RCC 7860 (cell line): Measurements from ENCODE around the gene SCN5A.

Experiments
- DNase-seq: peaks from one replicate; pipeline ENCODE4 v3.0.0-alpha.2; 2015; ENCODE audit warnings: low spot score
- FAIRE-seq: peaks from 2 replicates; lab custom pipeline; 2012; peaks lifted over from hg19 to GRCh38; lab: Jason Lieb, UNC

Gene SCN5A

DNA sequence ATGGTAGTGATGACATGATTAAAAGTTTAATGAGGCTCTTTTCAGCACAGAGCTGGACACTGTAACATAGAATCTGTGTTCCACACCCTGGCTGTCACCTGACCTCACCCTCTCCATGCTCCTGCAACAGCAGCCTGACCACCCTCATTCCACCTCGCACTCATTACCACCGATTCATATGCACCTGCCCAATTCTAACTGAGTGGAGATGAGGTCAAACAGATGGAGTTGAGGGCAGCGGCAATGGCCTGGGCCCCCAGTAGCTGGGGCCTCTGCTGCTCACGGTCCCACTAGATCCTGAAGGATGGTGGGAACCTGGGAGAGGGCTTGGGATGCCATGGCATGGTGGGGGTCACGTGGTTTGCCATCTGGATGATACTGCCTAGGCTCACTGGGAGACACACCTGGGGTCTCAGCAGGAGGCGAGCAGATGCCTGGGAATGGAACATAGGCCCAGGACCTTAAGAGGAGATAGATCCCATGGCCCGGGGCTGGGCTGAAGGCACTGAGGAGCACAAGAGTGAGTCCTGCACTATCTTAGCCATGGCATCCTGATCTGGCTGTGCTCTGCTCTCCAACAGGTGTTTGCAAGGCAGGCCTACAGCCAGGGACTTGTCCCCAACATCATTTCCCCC is 1.3 kb downstream of the SCN5A start:
- FAIRE-seq, result no peak

DNA sequence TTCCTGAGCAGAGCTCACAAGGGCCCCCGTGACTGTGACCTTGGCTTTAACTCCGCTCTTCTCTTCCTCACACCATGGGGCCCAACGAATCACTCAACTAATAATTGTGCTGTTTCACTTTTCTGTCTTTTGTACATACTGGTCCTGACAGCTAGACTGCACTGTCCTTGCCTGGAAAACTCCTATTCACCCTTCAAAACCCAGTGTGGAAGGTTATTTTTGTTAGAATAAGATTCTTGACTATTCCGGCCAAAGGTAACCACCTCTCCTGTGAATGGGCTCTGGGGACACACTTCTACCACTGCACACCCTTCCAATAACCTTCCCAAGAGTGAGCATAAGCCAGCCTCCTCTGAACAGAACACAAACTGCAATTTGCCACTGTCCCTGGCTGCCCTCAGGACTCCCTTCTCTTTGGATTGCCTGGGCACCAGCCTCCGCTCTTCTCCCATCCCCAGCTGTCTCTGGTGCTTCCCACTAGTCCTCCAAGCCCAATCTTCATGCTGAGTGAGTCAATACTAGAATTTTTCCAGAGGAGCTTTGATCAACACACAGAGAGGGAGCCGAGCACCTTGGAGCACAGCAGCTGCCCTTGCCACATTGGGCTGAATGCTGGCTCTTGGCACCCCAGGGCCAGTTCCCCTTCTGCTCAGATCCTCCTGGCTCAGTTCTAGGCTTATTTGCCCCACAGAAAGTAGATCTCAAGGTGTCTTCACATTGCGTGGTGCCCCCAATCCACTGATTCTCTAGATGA is 2.1 kb downstream of the SCN5A start:
- FAIRE-seq, result no peak
- no peak for DNase-seq

More for the DNA sequence above, 1.3 kb downstream of the SCN5A start:
- DNase-seq, result no peak

DNA sequence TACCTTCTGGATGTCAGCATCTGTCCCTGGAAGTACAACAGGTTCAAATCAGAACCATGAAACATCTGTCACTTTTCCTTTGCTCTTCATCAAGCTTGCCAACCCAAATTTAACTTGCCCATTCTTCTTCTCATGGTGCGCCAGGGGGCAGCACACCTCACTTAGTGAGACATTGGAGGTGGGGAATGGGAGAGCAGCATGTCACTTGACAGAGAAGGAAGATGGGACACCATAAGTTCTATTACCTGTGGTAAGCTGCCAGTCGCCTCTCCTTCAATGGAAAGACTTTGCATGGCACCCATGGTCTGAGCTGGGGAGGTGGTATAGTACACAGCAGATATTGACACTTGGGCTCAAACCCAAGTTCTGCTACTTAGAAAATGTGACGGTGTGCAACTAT is 2.9 kb downstream of the SCN5A start:
- DNase-seq (no peak), FAIRE-seq (no peak)

DNA sequence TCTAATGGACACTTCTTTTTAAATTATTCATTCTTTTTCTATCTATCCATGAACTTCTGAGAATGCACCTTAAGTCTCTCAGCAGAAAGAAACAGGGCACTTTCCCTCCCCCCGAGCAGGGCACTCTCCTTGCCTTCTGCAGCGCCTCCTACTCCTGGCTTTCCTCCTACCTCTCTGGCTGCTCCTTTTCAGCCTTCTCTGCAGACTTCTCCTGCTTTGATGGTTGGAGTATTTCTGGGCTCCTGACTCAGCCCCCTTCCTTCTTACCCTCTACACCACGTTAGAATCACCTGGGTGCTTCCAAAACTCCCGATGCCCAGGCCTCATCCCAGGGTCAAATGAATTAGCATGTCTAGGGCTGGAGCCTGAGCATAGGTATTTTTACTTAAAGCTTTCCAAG is 3.4 kb downstream of the SCN5A start:
- FAIRE-seq (no peak), DNase-seq (no peak)

DNA sequence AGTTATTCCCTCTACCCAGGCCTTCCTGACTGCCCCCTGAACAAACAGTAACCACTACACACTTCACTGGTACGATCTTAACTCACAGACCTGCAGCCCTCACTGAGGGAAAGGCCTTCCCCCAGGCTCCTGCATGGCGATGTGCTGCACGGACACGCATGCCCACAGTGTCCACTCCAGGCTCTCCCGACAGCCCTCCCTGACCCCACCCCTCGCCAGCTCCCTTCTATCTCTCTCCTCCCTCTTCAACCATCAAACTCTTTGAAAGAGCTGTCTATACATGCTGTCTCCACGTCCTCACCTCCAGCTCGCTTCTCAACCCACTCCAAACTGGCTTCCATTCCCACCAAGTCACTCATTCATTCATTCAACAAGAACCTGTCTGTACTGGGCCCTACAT is 3.9 kb downstream of the SCN5A start:
- no peak for FAIRE-seq
- DNase-seq, result no peak

DNA sequence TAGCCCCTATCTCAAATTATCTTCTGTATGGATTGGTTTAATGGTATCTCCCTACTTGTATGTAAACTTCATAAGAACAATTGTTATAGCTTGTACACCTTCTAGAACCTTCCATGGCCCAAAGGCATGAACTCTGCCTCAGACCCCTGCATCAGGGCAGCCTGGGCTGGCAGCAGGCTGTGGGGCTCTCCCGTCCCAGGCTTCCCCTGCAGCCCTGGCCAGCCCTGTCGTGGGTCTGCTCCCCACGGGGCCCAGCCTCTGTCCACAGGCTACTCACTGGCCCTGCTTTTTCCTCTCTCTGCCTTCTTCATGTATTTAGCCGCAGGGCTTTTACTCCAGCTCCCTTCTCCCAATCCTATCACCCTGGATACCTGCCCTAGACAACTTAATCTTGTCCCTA is 4.4 kb downstream of the SCN5A start:
- FAIRE-seq (no peak), DNase-seq (no peak)

DNA sequence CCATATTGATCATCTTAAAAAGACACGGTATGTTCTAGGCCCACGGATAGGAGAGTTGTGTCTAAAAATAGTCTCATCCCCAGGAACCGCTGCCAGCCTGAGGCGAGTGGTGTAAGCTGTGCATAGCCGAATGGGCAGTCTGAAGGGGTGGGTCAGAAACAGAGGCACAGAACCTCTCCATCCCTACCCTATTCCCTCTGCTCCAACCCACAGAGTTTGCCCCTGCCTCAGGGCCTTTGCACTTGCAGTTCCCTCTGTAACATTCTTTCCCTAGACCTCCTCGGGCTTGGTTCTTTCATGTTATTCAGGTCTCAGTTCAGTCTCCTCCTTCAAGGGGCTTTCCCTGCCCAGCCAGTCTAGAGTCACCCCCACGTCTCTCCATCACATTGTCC is 4.8 kb downstream of the SCN5A start:
- FAIRE-seq (no peak), DNase-seq (no peak)

DNA sequence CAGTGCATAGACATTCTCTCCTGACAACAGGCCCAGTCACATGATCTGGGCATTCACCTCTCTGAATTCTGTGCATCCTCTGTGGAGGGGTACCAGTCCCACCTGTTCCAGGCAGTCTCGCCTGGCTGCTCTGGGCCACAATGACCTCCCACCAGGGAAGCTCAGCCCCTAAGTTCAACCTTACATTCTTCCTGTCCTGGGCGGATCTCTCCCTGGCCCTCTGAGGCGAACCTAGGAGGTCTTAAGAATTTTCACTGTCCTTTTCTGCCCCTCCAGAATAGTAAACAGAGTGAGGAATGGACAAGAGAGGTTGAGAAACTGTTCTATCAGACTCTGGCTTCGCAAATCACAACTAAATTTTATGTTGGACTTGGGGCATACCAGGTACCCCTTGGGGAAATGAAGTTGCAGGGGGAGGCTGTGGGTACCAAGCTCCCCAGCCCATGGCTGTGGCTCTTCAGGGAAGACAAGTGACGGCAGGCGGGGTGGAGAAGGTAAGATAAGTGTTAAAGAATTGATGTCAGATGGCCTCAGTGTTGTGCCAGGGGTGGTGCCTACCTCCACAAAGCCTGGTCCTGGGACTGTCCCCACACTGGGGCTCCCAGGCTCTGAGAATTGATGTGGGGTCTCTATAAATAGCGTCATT is 5.3 kb downstream of the SCN5A start:
- DNase-seq (no peak), FAIRE-seq (no peak)

DNA sequence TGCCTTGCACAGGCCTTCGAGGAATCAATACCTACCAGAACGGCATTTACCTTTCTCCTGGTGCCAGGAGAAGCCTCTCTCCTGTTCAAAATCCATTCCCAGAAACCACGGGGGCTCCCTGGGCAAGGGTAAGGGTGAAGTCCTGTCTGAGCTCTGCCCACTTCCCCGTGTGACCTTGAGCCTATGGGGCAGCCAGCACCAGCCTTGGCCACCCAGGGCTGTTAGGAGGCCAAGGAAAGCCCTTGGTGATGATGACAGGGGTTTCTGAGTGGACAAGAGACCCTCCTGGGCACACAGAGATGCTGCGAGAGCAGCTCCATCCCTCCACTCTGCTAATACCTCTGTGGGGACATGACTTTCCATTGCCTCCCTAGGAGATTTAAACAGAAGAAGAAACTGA is 5.9 kb downstream of the SCN5A start:
- FAIRE-seq, result no peak
- DNase-seq, result no peak

DNA sequence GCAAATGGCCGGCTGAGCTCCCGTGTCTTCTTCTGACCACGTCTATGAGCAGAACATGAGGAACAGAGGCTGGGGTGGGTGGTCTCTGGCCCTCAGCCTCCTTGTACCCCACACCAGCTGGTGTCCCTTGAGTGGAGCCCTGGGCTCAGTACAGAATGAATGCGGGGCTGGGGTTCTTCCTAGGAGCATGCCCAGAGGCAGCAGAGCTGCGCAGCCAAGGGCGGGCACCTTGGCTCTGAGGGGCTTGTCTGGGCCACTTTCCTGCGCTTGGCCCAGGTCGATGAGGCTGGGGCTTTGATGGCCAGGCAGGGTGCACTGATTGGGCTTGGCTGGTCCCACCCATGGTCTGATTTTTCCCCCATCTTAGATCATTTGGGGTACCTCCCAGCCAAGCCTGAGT is 6.4 kb downstream of the SCN5A start:
- DNase-seq (no peak), FAIRE-seq (no peak)

DNA sequence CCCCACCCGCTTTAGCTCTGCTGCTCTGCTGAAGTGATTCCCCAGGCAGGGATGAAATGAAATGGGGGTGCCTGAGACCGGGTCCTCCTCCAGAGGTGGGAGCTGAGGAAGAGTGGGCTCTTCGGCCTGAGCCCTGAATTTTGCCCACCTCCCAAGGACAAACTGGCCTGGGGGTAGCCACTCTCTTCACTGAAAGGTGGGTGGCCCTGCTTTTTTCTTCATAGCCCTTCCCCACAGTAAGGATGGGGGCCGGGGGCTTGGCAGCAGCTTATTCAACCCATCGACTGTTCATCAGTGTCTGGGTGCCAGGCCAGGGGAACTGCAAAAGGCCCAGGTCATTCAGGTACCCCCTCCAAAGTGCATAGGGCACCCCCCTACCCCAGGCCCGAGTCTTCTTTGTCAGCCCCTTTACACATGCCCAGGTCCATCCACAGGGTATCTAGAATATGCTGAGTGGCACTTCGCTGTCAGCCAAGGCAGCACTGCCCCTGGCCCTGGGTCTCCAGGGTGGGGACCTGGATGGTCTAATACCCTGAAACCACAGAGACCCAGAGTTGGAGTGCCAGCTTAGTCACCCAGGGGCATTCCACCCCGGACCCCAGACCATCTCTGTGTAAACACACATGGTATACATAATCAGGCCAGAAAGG is 7.9 kb downstream of the SCN5A start:
- DNase-seq (no peak), FAIRE-seq (no peak)

DNA sequence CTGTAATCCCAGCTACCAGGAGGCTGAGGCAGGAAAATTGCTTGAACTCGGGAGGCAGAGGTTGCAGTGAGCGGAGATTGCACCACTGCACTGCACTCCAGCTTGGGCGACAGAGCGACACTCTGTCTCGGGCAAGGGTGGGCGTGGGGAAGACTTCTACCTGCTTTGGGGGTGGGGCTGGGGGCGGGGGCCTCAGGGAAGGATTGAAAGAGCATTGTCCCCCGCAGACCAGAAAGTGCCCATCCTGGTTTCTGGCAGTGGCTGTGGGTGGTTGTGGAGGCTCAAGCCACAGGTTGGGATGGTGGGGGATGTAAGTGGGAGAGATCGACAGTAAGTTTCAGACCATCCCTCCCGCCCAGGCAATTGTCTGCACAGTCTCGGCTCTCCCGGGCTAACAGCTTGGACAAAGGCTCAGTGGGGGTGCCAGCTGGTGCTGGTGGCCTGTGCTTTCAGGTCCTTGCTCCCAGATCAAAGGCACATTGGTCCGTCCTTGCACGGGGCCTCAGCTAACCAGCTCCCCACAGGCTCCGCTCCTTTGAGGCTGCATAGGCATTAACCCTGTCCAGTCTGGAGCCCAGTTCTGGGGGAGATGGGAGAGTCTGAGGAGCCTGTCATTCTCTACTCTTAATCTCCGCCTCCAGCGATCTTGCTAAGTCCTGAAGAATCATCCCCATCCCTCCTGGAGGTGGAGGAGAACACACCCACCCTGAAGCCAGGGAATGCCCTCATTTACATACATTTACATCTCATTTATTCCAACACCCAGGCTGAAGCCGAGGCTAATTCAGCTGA is 8.6 kb downstream of the SCN5A start:
- FAIRE-seq (no peak), DNase-seq (no peak)

DNA sequence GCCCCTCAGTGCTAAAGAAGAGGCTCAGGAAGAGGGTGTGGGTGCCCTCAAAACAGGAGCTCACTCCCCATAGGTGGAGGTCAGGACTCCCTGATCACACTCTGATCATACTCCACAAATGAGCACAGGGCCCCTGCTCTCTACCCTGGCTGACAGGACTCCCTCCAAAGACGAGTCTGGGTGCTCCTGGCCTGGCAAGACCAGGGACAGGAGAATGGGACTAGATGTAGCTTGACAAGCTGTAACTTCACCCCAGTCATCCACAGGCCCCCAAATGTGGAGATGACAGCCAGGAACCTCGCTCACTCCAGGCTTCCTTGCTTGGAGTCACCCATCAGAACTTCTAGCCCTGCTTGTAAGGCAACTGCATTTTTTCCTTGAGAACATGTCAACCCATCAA is 11.1 kb downstream of the SCN5A start:
- FAIRE-seq (no peak), DNase-seq (no peak)

DNA sequence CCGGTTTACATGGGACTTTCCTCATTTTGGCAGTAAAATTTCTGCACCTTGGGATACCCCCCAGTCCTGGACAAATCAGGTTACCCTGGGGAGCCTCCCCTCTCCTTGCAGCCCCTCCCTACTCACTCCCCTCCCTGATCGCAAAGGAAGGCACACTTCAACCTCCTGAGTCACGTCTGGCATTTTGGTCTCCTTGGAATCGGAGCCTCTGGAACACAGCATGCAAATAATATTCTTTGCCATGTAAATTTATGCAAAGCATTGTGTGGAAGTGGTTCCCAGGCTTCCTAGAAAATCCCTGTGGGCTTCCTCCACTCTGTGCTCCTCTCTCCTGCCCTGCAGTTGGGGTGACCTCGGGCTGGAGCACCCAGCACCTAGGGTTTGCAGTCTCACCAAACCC is 11.6 kb downstream of the SCN5A start:
- DNase-seq, result no peak
- FAIRE-seq, result no peak

DNA sequence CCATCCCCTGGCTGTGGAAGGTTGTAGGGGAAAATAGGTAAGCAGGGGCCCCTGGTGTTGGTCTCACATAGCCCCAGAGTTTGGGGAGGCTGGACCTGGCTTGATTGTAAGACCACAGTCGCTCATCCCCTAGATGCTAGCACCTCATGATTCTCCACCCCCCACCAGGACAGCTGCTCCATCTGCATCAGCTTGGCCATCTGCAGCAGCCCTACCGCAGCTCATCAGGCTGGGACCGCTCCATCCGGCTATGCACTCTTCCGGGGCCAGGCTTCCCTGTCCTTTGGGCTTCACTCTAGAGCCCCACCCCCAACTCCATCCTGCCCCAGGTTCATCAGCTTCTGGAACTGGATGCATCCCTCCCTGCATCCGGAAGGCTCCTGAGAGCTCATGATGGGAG is 12.6 kb downstream of the SCN5A start:
- DNase-seq (no peak), FAIRE-seq (no peak)

DNA sequence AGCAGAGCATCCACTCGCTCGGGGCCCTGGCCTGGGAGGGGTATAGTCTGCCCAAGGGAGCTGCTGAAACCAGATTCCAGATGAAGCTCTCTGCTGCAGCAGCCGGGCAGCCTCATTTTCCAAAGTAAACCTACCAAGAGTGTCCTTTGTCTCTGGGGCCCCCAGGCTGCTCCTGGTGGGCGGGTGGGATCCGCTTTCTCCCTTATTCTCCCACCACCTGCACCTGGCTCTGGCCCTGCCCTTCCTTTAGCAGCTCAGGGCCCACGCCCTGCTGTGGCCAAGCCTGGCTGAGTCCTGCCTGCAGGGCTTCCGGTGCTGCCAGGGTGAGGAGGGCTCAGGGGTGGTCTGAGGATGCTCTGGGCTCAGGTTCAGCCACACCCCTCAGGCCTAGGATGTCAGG is 13.0 kb downstream of the SCN5A start:
- no peak for DNase-seq
- no peak for FAIRE-seq

DNA sequence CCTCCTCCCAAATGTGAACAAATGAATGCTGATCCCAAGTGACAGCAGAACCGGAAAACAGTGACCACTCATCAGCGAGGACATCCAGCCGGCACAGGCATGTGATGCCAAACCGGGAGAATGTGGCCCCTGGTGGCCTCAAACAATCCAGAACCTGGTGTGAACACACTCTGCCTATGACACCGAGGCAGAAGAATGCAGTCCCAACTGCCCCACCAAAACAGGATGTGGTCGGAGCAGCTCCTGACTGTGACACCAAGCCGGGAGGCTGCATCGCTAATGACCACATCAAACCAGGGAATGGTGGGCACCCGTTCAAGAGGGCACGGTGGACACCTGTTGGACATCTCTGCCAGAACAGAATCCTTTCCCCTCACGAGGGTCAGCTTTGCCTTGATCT is 15.4 kb downstream of the SCN5A start:
- DNase-seq (peak; percentile 52), FAIRE-seq (no peak)

DNA sequence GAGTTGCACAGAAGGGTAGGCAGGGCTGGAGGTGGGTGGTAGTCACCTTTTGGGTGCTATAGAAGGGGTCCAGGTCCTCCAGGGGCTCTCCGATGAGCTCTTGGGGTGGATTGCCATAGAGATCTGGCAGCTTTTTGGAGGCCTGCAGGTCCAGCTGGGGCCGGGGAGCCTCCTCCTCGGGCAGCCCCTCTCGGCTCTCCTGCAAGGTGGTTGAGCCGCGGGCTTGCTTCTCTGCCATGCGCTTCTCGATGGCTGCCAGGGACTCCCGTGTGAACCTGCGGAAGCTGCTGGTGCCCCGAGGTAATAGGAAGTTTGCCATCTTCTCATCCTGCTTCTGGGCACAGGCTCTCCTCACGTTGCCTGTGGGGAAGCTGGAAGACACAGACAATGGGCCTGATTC is 16.5 kb downstream of the SCN5A start:
- FAIRE-seq (no peak), DNase-seq (no peak)

DNA sequence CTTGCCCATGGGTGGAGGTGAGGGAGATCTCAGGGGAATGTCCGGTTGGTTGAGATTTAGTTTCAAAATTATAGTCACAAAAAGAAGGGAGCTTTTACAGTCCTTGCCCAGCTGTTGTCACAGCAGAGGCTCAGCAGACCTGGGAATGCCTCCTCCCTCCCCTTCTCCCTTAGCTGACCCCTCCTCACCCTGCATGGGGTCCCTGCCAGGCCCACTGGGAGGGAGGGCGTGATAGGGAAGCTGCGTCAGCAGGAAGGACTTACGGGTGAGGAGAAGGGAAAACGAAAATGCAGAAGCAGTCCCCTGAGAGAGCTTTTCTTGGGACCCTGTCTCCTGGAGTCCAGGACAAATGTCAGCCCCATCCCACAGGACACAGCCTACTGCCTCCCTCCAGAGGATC is 18.9 kb downstream of the SCN5A start:
- DNase-seq (no peak), FAIRE-seq (no peak)

DNA sequence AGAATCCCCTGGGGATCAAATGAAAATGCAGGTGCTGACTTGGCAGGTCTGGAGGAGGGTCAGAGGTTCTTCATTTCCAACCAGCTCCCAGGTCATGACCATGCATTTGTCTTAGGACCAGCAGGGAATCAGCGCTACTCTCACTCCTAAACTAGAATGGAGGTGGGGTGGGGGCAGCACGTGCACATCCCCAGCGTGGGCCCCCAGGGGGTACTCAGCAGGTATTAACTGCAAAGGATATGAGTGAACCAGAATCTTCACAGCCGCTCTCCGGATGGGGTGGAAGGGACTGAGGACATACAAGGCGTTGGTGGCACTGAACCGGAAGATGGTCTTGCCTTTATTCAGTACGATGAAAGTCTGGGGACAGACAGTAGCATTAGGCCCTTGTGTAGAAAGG is 19.4 kb downstream of the SCN5A start:
- DNase-seq, result no peak
- FAIRE-seq, result no peak

DNA sequence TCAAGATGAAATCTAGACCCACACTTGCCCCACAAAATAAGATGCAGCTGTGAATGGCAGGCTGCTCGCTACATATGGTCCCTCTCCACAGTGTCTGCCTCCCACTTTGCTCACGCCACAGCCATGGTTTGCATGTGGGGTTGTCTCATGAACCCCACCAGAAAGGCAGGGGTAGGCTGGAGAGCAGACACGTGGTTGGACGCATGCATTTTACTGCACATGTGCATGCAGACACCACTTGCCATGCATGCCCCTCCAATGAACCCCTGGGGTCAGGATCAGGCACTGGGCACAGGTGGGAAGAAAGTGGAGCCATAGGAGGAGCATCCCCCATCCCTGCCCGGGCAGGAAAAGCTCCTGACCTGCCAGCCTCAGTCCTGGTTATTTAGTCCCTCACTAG is 20.7 kb downstream of the SCN5A start:
- DNase-seq, result no peak
- FAIRE-seq, result no peak
